Activated CD8-positive, alpha-beta memory T cell treated with anti-CD3 and anti-CD28 coated beads, Interleukin-2, amount 50 U/mL, for 24 hours (primary cell): Measurements from ENCODE around the gene OOSP4B.
"Not testable (repeated sequence)": the region's sequence is repeated elsewhere in the genome, so short reads cannot be mapped to it uniquely, and the experiment has no call there.

Source experiments
- DNase-seq: peaks from one replicate; pipeline ENCODE4 v3.0.0-alpha.2; 2020; ENCODE audit errors: extremely low read depth

OOSP4B gene

DNA sequence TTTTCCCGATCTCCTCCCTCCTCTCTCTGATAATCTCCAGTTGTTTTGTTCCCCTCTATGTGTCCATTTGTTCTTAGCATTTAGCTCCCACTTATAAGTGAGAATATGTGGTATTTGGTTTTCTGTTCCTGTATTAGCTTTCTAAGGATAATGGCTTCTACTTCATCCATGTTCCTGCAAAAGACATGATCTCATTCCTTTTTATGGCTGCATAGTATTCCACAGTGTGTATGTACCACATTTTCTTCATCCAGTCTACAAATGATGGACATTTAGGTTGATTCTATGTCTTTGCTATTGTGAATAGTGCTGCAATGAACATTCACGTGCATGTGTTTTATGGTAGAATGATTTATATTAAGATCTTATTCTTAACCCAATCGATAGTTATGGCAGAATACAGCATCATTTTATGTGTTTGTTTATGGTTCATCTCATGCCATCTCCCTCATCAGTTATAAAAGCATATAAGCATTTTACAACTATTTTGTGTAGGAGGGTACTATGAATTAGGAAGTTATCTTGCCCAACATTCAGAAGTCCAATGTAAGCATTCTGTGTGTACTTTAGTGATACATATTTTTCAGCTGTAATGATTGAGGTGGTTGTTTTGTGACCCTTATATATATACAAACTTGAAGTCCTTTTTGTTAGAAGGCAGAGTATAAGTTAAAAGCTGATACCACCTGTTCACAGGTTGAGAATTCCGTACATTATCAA lies 42.7 kb downstream of the OOSP4B start:
- DNase-seq, result no peak

DNA sequence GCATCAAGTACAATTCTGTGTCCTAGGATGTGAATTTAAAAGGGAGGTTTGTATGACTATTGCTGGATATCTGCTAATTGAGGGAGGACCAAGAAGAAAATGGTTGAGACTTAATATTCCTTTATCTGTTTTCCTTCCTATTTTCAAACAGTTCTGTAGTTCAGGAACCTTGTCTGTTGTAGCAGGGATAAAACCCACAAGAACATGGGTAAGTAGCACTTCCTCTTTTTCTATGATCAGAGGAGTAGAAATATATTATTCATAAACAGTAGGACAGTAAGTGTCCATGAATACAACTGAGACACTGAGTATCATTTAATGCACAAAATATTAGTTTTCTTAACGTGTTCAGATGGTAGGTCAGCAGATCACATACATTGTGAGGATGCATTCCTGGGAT lies 47.1 kb downstream of the OOSP4B start:
- DNase-seq, result no peak

DNA sequence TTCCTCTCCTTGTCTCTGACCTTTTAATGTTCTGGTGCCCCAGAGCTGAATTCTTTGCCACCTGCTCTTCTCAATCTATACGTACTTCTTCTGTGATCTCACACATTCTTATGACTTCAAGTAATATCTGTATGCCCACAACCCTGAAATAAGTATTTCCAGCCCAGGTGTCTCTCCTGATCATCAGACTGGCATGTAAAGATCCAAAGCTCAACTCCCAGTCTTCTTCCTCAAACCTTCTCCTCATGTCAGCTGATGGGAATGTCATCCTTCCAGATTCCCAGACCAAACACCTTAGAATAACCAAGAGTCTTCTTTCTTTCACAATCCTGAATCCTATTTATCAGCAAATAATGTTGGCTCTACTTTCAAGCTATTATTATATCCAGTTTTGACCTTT lies 48.8 kb downstream of the OOSP4B start:
- no peak for DNase-seq

DNA sequence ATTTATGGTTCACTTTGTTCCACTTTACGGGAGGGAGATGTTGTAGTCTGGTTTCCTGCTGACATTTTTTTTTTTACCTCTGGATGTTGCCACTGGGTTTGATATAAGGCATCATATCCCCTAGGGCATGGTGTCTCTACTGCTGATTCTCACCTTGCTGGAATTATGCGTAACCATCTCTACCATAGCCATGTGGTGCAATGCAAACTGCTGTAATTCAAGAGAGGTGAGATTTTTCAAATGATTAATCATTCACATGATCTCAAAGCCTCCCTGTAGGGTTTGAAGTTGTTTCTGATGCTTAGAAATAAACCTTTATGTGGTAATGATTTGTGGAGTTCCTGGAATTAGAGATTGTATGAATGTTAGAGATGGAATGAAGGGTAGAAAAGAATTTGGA lies 52.5 kb downstream of the OOSP4B start:
- no peak for DNase-seq

DNA sequence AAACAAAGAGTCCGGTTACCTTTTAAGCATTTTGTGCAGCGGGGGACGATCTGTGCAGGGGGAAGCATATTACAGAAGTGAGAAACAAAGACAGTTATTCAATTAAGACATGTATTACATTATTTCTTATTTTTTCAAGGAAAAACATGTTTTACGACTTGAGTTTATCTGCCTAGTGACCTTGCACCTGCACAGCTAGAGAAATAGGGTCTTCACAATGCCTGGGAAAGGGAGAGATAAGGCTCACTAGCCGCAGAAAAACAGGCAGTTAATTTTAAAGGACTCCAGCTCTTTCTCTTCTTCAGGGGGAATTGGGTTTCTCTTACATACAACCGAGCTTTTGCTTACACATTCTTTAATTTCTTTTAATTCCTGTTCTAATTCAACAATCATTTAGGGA lies 54.7 kb downstream of the OOSP4B start:
- not testable (repeated sequence) for DNase-seq

DNA sequence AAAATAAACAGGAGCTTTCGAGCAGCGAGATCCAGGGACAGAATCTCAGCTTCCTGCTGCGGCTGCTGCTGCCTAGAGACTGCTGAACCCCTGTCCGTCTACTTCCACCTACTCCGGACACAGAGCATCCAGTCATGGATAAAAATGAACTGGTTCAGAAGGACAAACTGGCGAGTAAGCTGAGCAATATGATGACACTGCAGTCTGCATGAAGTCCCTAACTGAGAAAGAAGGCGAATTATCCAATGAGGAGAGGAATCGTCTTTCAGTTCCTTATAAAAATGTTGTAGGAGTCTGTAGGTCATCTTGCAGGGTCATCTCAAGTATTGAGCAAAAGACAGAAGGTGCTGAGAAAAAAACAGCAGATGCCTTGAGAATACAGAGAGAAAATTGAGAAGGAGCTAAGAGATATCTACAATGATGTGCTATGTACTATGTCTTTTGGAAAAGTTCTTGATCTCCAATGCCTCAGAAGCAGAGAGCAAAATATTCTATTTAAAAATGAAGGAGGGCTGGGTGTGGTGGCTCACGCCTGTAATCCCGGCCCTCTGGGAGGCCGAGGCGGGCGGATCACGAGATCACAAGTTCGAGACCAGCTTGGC lies 60.3 kb downstream of the OOSP4B start:
- DNase-seq, result no peak

DNA sequence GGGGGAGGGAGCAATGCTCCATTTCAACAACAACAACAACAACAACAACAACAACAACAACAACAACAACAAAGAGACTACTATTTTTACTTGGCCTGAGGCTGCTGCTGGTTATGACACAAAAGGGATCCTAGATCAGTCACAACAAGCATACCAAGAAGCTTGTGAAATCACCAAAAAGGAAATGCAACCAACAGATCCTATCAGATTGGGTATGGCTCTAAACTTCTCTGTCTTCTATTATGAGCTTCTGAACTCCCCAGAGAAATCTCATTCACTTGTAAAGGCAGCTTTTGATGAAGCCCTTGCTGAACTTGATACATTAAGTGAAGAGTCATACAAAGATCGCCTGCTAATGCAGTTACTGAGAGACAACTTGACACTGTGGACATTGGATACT lies 61.0 kb downstream of the OOSP4B start:
- DNase-seq, result no peak

DNA sequence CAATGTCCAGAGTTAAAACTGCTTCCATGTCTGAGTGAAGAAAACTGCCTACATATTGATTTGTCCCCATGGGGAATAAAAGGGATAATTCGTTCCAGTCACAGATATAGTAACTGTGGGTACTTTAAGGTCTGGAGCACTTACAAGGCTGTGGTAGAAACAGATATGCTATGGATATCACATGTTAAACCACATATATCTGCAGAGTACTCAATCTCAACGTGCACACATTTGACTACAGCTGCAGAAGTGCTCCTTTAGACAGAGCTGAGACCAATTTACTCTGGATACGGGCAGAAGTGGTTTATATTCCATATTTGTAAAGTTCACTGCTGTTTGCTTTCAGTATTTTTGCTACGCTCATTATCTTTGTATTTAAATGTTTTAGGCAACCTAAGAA lies 61.8 kb downstream of the OOSP4B start:
- DNase-seq, result no peak

DNA sequence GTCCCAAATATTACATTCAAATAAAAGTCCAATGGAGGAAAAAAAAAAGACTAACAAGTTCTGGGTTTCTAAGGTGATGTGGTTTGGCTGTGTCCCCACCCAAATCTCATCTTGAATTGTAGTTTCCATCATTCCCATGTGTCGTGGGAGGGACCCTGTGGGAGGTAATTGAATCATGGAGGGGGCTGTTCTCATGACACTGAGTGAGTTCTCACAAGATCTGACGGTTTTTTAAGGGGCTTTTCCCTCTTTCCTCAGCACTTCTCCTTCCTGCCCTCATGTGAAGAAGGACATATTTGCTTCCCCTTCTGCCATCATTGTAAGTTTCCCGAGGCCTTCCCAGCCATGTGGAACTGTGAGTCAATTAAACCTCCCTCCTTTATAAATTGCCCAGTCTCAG lies 63.6 kb downstream of the OOSP4B start:
- no peak for DNase-seq
